Activated B cell treated with CpG ODN at 0.5 μM for 24 hours (primary cell): Measurements from ENCODE around the gene CACNA2D3. TPM values are rescaled to one million over a fixed set of nuclear protein-coding genes. Genes with fewer than 3 reads are reported as not detected.

Experiments
- ATAC-seq: fragments of 200-7000 bp; cut with Tn5 transposase; one replicate; pipeline ENCODE4 v1.10.0; 2021; ENCODE audit warnings: low read depth, mild to moderate bottlenecking, moderate library complexity
- CTCF ChIA-PET: fragments of 350-600 bp; sonication (Branson Sonifier 250); formaldehyde crosslinking; loops from one replicate; lab custom pipeline; 2021; ENCODE audit warnings: antibody characterized with exemption; lab: Charles Lee
- POLR2A ChIA-PET: fragments of 350-600 bp; sonication (Branson Sonifier 250); formaldehyde crosslinking; loops from one replicate; lab custom pipeline; 2021; ENCODE audit warnings: antibody characterized with exemption; lab: Charles Lee
- DNase-seq: peaks from one replicate; pipeline ENCODE4 v3.0.0; 2022
- H3K27ac Mint-ChIP-seq: one replicate; pipeline ENCODE4 v1.8.0; 2020; ENCODE audit warnings: mixed read lengths
- H3K27me3 Mint-ChIP-seq: one replicate; pipeline ENCODE4 v1.8.0; 2021; ENCODE audit warnings: mixed read lengths
- H3K36me3 Mint-ChIP-seq: one replicate; pipeline ENCODE4 v1.8.0; 2021; ENCODE audit warnings: low read depth, mixed read lengths
- H3K4me1 Mint-ChIP-seq: one replicate; pipeline ENCODE4 v1.8.0; 2021; ENCODE audit warnings: mixed read lengths
- H3K4me3 Mint-ChIP-seq: one replicate; pipeline ENCODE4 v1.8.0; 2020; ENCODE audit warnings: mild to moderate bottlenecking, mixed read lengths
- H3K9me3 Mint-ChIP-seq: one replicate; pipeline ENCODE4 v1.8.0; 2020; ENCODE audit warnings: mixed read lengths
- intact Hi-C: fragments of 100-400 bp; cut with micrococcal nuclease; formaldehyde crosslinking; loops from one replicate; pipeline ENCODE4 v1.15.1; 2024
- total RNA-seq: library from RNA; stranded (reverse); gene quantifications from 2 replicates; pipeline ENCODE4 v1.2.3, GENCODE V29; 2022
- TF ChIP-seq, protein P1 (sequence below): fragments of 200-600 bp; IDR thresholded peaks from one replicate; pipeline ENCODE4 v1.8.0; 2022; ENCODE audit warnings: antibody characterized with exemption, mild to moderate bottlenecking

The CACNA2D3 gene
- total RNA-seq, 1 donor from 2014 or later: not detected

DNA sequence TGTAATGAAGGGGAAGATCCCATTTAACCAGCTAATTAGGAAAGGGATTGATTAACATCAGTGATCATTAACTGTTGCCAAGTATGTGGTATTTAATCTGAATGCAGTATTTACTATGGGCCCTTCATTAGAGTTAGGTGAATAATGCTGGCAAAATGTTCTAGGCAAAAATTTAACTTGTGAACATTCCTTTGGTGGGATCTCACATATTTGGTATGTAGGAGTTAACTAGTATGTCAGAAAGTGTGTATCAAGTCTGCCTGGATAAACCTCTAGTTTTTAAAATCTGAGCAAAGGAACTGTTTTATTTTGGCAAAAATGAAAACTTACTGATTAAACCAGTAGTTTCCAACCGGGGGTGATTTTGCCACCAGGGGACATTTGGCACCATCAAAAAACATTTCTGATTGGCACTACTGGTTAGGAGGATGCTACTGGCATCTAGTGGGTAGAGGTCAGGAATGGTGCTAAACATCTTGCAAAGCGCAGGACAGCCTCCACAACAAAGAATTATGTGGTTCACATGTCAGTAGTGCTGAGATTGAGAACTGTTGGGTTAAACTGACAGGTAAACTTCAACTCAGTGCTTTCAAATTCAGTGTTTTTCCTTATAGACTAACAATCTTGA is 783.0 kb downstream of the CACNA2D3 start:
- no peaks in the 10 kb centered on the region for H3K36me3 Mint-ChIP-seq
- intact Hi-C loops: no loop called here
- TF ChIP-seq, protein P1, sequence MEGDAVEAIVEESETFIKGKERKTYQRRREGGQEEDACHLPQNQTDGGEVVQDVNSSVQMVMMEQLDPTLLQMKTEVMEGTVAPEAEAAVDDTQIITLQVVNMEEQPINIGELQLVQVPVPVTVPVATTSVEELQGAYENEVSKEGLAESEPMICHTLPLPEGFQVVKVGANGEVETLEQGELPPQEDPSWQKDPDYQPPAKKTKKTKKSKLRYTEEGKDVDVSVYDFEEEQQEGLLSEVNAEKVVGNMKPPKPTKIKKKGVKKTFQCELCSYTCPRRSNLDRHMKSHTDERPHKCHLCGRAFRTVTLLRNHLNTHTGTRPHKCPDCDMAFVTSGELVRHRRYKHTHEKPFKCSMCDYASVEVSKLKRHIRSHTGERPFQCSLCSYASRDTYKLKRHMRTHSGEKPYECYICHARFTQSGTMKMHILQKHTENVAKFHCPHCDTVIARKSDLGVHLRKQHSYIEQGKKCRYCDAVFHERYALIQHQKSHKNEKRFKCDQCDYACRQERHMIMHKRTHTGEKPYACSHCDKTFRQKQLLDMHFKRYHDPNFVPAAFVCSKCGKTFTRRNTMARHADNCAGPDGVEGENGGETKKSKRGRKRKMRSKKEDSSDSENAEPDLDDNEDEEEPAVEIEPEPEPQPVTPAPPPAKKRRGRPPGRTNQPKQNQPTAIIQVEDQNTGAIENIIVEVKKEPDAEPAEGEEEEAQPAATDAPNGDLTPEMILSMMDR: no peak
- no peaks in the 10 kb centered on the region for H3K4me1 Mint-ChIP-seq
- no peak for ATAC-seq
- CTCF ChIA-PET: no interaction called here
- H3K27ac Mint-ChIP-seq: no peak overlapping the region
- POLR2A ChIA-PET: no interaction called here
- no peak for DNase-seq
- no peaks in the 10 kb centered on the region for H3K27me3 Mint-ChIP-seq
- H3K9me3 Mint-ChIP-seq: no peaks in the 10 kb centered on the region
- no peak overlapping the region for H3K4me3 Mint-ChIP-seq

DNA sequence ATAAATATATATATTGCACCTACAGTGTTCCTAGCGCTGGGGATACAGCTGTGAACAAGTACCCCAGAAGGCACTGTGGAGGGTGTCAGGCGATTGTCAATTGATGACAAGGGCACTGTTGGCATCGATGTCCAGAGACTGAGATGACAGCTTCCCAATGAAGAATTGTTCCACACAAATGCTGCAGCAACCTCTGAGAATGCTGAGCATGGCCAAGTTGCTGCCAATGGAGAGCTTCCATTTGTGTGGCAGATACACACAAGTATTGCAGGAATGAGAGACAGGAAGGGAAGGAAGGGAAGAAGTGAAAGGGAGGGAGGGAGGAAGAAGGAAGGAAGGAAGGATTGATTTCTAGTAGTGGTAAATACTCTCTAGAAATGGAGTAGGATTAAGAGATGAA is 783.6 kb downstream of the CACNA2D3 start:
- TF ChIP-seq, protein P1: no peak
- no peak for ATAC-seq
- Mint-ChIP-seq H3K4me3 (no peak overlapping the region), H3K36me3 (no peaks in the 10 kb centered on the region), H3K9me3 (no peaks in the 10 kb centered on the region), H3K4me1 (no peaks in the 10 kb centered on the region), H3K27me3 (no peaks in the 10 kb centered on the region), H3K27ac (no peak overlapping the region)
- DNase-seq: no peak
- ChIA-PET POLR2A (no interaction called here), CTCF (no interaction called here)
- intact Hi-C loops: no loop called here

DNA sequence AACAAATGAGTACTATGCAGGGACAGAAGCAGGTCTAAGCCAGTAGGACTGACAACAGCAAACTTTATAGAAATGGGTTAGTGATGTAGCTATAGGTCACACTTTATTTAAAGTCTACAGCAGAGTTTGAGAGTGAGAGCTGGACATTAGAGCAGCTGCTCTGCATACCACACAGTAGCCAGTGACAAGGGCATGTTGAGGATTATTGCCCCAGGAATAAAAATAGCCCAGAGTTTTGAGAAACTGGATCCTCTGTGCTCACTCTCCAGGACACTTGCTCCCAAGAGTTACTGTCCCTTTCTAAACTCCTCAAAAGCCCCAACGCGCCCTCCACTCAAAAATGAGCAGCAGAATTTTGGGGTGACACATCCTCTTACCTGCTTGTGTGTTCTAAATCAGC is 784.4 kb downstream of the CACNA2D3 start:
- Mint-ChIP-seq H3K36me3 (no peaks in the 10 kb centered on the region), H3K4me3 (no peak overlapping the region), H3K9me3 (no peaks in the 10 kb centered on the region), H3K27ac (no peak overlapping the region), H3K4me1 (no peaks in the 10 kb centered on the region), H3K27me3 (no peaks in the 10 kb centered on the region)
- no peak for DNase-seq
- TF ChIP-seq, protein P1: no peak
- CTCF ChIA-PET: no interaction called here
- intact Hi-C loops: no loop called here
- POLR2A ChIA-PET: no interaction called here
- no peak for ATAC-seq

DNA sequence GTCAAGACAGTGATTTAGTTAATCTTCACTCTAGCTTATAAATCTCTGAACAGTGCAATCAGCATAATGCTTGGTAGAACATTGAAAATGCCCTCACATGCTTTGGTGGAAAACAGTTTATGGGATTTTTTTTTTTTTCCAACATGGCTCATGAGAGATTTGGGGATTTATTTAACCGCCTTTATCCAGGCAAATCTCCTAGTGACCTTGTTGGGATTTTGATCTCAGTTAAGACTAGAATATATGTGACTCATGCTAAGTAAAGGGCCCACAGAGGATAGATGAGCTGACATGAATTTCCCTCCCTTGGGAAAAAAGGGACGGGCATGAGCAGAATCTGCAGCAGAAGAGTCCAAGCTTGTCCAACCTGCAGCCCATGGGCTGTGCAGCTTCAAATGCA is 786.8 kb downstream of the CACNA2D3 start:
- ChIA-PET CTCF (no interaction called here), POLR2A (no interaction called here)
- no peaks in the 10 kb centered on the region for H3K4me1 Mint-ChIP-seq
- TF ChIP-seq, protein P1: no peak
- H3K36me3 Mint-ChIP-seq: no peaks in the 10 kb centered on the region
- intact Hi-C loops: no loop called here
- no peaks in the 10 kb centered on the region for H3K27me3 Mint-ChIP-seq
- no peak overlapping the region for H3K4me3 Mint-ChIP-seq
- DNase-seq (no peak), ATAC-seq (no peak)
- no peak overlapping the region for H3K27ac Mint-ChIP-seq
- H3K9me3 Mint-ChIP-seq: no peaks in the 10 kb centered on the region

DNA sequence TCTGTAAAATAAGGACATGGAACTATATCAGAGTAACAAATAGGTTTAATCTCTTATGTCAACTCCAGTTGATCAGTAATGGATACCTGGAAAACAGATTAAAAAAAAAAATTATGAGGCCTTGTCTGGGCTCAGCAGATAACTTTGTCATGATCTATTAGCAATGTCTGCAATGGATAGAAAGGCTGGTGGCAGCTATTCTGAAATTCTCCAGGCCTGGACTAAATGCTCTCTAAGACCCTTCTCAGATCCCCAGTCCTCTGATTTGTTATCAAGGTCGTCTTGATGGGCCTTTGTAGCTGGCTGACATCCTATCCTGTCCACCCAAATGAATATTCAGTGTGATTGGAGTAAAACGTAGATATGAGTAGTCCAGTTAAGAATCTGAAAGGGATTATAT is 791.8 kb downstream of the CACNA2D3 start:
- ATAC-seq (no peak), DNase-seq (no peak)
- ChIA-PET POLR2A (no interaction called here), CTCF (no interaction called here)
- Mint-ChIP-seq H3K4me3 (no peak overlapping the region), H3K27ac (no peak overlapping the region), H3K36me3 (no peaks in the 10 kb centered on the region), H3K9me3 (no peaks in the 10 kb centered on the region), H3K27me3 (no peaks in the 10 kb centered on the region), H3K4me1 (no peaks in the 10 kb centered on the region)
- intact Hi-C loops: no loop called here
- TF ChIP-seq, protein P1: no peak
